Measurements from ENCODE around the gene RELT. TPM values are rescaled to one million over a fixed set of nuclear protein-coding genes. Genes with fewer than 3 reads are reported as not detected.

RELT gene
- total RNA-seq, 1 donor: 4.6 TPM

GRCh38 chr11:73381589-73381988, 5.4 kb downstream of the RELT start:
- no peak for DNase-seq (ENCODE audit: low read depth)
- TF ChIP-seq, protein P1, sequence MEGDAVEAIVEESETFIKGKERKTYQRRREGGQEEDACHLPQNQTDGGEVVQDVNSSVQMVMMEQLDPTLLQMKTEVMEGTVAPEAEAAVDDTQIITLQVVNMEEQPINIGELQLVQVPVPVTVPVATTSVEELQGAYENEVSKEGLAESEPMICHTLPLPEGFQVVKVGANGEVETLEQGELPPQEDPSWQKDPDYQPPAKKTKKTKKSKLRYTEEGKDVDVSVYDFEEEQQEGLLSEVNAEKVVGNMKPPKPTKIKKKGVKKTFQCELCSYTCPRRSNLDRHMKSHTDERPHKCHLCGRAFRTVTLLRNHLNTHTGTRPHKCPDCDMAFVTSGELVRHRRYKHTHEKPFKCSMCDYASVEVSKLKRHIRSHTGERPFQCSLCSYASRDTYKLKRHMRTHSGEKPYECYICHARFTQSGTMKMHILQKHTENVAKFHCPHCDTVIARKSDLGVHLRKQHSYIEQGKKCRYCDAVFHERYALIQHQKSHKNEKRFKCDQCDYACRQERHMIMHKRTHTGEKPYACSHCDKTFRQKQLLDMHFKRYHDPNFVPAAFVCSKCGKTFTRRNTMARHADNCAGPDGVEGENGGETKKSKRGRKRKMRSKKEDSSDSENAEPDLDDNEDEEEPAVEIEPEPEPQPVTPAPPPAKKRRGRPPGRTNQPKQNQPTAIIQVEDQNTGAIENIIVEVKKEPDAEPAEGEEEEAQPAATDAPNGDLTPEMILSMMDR (IDR thresholded peaks at IDR 0.05; ENCODE audit: insufficient read depth, low read length): no peak
- no peak overlapping the region for H3K4me3 ChIP-seq (ENCODE audit: low read depth, low read length)

GRCh38 chr11:73382183-73382582, 6.0 kb downstream of the RELT start:
- H3K4me3 ChIP-seq (ENCODE audit: low read depth, low read length): no peak overlapping the region
- DNase-seq (ENCODE audit: low read depth): no peak
- TF ChIP-seq, protein P1 (IDR thresholded peaks at IDR 0.05; ENCODE audit: insufficient read depth, low read length): no peak

DNA sequence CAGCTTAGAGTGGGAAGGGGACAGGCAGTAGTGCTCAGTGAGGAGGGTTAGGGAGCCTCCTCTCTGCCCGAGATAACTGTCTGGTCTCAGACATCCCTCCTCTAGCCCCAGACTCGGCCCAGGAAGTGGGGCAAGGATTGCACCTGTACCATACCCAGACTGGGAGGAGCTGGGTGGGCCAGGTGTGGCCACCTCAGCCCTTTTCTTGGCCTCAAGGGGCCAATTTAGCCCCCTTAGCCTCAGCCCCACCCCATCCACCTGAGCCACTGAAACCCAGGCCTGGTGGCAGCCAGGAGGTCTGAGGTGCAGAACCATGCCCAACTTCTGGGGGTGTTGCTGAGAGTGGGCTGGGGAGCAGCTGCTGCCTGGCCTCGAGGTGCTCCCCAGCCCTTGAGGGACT, 6.5 kb downstream of the RELT start:
- no peak overlapping the region for H3K4me3 ChIP-seq (ENCODE audit: low read depth, low read length)
- DNase-seq (ENCODE audit: low read depth): no peak
- TF ChIP-seq, protein P1 (IDR thresholded peaks at IDR 0.05; ENCODE audit: insufficient read depth, low read length): no peak

DNA sequence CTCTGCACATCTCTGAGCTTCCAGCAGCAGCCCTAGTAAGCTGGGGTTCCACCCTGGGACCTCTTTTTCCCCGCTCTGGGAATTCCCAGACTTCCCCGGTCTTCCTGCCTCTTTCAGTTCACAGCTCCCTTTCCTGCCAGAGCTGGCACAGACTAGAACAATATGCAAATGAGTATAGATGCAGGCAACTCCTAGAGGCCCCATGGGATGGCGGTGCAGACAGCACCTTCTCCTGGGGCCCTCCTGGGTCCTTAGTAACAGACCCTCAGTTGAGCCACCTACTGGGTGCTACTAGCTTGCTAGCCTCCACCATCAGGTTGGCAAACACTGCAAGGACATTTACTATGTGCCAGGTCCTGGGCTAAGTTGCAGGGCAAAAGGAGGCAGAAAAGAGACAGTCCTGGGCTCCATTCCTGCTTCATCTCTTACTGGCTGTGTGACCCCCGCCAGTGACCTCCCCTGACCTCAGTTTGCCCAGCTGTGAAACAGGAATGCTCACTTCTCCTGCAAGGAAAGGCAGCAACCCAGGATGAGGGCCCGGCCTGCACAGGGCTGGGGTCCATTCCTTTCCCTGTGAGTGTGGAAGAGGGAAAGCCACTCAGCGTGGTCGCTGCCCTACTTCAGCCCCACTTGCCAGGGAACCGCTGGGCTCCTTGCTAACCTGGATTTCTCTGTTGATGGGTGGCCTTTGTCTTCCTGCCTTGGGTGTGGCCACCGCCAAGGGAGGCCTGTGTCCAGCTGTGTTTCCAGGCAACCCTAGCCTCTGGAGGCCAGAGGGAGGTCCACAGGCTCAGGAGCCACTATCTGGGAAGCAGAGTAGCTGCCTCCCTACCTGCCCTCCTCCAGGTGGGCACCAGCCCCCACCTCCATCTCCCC, 7.3 kb downstream of the RELT start:
- no peak for DNase-seq (ENCODE audit: low read depth)
- no peak overlapping the region for H3K4me3 ChIP-seq (ENCODE audit: low read depth, low read length)
- TF ChIP-seq, protein P1 (IDR thresholded peaks at IDR 0.05; ENCODE audit: insufficient read depth, low read length): no peak

DNA sequence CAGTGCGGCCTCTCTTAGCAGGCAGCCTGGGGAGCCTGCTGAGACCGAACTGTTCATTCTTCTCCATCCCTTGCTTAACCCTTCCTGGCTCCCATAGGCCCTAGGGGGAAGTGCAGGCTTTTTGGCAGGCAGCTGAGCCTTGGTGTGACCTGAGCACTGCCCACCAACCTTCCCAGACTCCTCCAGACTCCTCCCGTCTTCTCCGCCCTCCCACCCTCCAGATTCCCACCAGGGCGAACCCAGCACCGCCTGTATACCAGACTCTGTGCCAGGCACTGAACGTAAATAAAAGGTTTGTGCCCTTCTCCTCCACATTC, 7.9 kb downstream of the RELT start:
- DNase-seq (ENCODE audit: low read depth): no peak
- TF ChIP-seq, protein P1 (IDR thresholded peaks at IDR 0.05; ENCODE audit: insufficient read depth, low read length): no peak
- no peak overlapping the region for H3K4me3 ChIP-seq (ENCODE audit: low read depth, low read length)

DNA sequence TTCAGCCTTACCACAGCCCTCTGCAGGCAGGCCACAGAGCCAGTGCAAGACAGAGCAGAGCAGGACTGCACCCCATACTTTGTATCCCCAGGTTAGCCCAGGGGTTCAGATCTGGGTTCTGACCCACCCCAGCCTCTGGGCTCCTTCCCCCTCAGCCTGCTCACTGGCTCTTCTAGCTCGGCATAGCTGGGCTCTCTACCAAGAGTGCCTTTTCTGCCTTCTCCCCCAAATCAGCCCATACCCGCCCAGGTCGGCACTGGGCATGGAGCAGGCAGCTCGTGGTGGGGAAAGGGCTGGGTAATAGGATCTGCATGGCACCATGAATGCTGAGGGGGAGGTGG, 8.3 kb downstream of the RELT start:
- no peak for DNase-seq (ENCODE audit: low read depth)
- TF ChIP-seq, protein P1 (IDR thresholded peaks at IDR 0.05; ENCODE audit: insufficient read depth, low read length): no peak
- H3K4me3 ChIP-seq (ENCODE audit: low read depth, low read length): no peak overlapping the region
